Measurements from ENCODE around the gene MLIP.

MLIP gene

DNA sequence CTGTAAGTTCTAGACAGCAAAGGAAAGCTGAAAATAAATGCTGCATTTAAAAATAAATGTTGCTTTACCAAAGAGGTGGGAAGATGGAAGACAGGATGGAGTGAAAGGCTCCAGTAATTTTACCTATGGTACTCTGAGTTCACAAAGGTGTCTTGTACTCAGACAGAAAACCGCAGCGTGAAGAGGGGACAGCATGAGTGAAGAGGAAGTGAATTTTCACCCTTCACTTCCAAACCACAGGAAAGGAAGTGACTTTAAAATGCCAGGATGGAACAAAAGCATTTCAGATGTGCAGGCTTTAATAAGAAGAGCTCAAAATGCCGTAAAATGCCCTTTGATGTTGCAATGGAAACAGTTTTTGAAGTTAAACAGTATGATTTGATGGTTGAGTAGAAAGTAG is 105.8 kb downstream of the MLIP start:
- no peak overlapping the region for H3K27ac ChIP-seq
- TF ChIP-seq, protein P1, sequence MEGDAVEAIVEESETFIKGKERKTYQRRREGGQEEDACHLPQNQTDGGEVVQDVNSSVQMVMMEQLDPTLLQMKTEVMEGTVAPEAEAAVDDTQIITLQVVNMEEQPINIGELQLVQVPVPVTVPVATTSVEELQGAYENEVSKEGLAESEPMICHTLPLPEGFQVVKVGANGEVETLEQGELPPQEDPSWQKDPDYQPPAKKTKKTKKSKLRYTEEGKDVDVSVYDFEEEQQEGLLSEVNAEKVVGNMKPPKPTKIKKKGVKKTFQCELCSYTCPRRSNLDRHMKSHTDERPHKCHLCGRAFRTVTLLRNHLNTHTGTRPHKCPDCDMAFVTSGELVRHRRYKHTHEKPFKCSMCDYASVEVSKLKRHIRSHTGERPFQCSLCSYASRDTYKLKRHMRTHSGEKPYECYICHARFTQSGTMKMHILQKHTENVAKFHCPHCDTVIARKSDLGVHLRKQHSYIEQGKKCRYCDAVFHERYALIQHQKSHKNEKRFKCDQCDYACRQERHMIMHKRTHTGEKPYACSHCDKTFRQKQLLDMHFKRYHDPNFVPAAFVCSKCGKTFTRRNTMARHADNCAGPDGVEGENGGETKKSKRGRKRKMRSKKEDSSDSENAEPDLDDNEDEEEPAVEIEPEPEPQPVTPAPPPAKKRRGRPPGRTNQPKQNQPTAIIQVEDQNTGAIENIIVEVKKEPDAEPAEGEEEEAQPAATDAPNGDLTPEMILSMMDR (IDR thresholded peaks at IDR 0.05) = no peak
- no peak for TF ChIP-seq ZFX (IDR thresholded peaks at IDR 0.05; ENCODE audit: borderline replicate concordance)

DNA sequence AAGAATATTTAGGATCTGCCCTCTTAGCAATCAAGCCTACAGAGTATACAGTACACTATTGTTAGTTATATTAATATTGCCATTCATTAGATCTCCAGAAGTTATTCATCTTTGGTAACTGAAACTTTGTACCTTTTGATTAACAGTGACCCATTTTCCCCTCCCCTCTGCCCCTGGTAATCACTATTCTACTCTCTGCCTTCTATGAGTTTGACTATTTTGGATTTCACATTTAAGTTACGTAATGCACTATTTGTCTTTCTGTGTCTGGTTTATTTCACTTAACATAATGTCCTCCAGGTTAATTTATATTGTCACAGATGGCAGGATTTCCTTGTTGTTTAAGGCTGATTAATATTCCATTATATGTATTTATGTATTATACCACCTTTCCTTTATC is 111.0 kb downstream of the MLIP start:
- TF ChIP-seq, protein P1 (IDR thresholded peaks at IDR 0.05) = no peak
- no peak for TF ChIP-seq ZFX (IDR thresholded peaks at IDR 0.05; ENCODE audit: borderline replicate concordance)
- H3K27ac ChIP-seq = no peak overlapping the region

DNA sequence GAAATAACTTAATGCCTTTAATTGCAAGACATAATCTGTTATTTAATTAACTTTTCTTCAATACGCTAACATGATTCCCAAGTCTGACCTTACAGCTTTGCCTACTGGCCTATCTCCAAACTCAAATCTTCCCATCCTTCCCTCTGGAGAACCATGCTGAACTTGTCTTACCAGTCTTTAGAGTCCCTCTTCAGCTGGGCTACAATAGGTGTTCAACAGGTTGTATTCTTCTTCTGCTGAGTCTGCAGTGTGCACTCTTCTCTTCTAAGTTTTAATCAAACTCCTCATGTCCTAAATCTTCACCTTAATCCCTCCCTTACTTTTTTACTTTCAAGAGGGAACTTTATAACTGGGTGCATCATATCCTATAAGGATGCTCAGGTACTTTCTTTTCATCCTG is 121.5 kb downstream of the MLIP start:
- TF ChIP-seq, protein P1 (IDR thresholded peaks at IDR 0.05) = no peak

DNA sequence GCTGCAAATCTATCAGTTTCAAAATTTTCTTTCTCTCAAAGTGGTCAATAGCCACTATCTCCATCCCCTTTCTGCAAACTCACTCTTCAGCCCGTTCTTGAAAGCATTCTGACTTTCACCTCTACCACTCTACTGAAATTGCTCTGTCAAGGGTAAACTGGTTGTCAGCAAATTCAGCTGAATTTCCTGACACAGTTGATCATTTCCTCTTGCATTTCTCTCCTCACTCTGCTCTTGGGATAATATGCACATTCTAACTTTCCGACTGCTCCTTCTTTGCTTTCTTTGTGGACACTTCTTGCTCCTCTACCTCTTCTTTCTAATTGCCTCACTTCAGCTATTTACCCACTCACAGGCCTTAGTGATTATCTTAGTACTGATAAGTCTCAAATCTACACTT is 123.3 kb downstream of the MLIP start:
- TF ChIP-seq, protein P1 (IDR thresholded peaks at IDR 0.05) = no peak
- TF ChIP-seq ZFX (IDR thresholded peaks at IDR 0.05; ENCODE audit: borderline replicate concordance) = no peak
- H3K27ac ChIP-seq = no peak overlapping the region

More for the DNA sequence above, 121.5 kb downstream of the MLIP start:
- no peak overlapping the region for H3K27ac ChIP-seq

DNA sequence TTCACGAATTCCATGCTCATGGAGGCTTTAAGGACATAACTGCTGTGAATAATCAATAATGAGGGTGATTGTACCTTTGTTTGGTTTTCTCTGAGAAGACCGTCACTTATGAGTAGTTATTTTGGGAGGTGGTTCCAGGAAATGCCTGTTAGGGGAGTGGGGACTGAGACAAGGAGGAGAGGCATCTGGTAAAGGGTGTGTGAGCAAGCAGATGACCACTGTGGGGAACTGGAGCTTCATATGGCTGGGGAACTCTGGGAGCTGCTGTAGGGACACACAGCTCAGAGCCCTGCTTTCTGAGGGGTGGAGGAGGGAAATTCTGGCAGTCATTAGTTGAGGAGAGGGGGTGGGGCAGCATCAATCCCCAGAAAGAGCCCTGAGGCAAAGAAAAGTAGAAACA is 125.7 kb downstream of the MLIP start:
- H3K27ac ChIP-seq = no peak overlapping the region
- no peak for TF ChIP-seq ZFX (IDR thresholded peaks at IDR 0.05; ENCODE audit: borderline replicate concordance)
- TF ChIP-seq, protein P1 (IDR thresholded peaks at IDR 0.05) = no peak

DNA sequence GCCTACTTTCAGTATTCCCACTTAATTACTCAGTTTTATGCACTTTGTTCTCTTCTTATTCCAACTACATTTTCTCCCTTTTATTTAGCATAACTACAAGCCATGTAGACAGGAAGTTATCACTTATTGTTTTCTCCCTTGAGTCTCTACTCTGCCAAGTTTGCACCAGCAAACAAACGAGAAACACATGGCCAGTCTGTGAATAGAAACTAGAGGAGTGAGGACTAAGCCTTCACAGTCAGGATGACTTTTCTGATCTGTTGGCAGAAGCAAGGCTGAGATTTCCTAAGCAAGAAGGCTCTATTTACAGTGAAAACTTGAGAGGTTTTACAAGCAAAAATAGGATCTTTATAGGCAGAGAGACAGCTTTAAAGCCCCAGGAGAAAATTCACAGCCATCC is 127.2 kb downstream of the MLIP start:
- TF ChIP-seq, protein P1 (IDR thresholded peaks at IDR 0.05) = no peak
- no peak for TF ChIP-seq ZFX (IDR thresholded peaks at IDR 0.05; ENCODE audit: borderline replicate concordance)
- H3K27ac ChIP-seq = no peak overlapping the region

DNA sequence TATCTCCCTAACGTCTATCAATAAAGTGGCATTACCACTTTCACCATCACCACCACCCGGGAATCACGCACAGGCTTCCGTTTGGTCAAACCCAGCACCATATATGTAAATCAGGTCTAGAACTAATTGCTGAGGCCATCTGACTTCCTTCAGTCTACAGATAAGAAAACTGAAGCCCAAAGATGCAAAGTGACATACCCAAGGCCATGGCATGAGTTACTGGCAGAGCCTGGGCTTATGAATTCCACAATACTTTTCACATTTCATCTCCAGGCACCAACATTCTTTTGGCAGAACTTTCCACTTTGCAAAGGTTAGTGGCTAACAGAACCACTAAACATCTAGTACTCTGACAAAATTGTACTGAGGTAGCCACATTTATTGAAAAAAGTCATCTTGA is 132.5 kb downstream of the MLIP start:
- TF ChIP-seq ZFX (IDR thresholded peaks at IDR 0.05; ENCODE audit: borderline replicate concordance) = no peak
- TF ChIP-seq, protein P1 (IDR thresholded peaks at IDR 0.05) = no peak

More for the DNA sequence above, 132.5 kb downstream of the MLIP start:
- no peak overlapping the region for H3K27ac ChIP-seq

All from 22Rv1 (cell line).